ENCODE data around the gene PLD1. TPM values are rescaled to one million over a fixed set of nuclear protein-coding genes. Genes with fewer than 3 reads are reported as not detected.

PLD1 gene
- total and polyA plus RNA-seq, 4 donors, result 4.9 to 31.5 (median 18.6) TPM

DNA sequence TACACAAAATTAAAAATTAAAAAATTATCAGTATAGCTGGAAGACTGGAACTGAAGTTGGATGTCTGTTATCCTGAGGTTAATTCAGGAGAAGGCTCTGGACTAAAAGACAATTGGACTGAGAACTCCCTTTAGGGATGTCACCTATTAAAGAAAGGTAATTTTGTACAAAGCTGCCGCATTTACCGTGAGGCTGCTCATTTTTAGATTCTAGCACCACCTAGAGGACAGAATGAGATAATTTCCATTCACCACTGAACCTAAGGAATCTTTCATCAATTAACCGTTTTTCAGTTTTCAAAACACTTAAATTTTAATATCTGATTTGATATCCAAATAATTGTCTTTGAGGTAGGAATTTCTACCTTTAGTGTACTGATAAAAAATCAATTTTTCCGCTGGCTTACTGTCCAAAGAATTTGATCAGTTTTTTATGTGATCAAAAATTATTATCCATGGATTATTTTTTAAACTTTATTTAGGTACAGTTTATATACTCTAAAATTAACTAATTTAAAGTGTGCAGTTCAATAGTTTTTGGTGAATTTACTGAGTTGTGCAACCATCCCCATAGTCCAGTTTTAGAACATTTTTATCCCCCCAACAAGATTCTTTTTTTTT is 243.4 kb downstream of the PLD1 start (continued):
- no peak for TF ChIP-seq ATF3 (IDR thresholded peaks at IDR 0.05)

DNA sequence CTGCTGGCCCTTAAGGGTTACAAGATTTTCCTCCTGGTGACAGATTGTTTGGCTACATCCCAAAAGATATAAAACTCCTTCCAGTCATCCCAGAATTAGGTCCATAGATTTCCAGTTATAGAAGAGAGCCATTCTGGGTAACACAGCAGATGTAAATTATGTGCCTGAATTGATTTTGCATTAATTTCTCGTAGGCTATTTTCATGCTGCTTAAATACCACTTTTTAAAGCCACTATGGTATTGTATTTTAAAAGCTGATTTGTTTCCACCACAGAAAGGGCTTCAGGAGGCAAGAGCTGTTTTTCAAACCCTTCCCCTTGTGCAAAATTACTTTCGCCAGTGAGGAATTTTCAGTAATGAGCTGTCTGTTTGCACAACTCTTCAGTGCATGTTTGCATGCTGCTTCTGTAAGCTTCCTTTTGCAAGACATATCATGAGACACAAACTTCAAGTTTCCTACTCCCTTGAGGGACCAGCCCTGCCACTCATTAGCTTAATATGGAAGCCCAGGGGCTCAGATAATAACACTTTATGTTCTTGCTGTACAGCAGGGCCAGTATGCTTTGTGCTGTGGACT is 244.7 kb downstream of the PLD1 start:
- 84% methylated on average over 2 of the region's 2 CpGs for whole genome bisulfite sequencing
- Histone ChIP-seq H3K36me3 (ENCODE audit: control insufficient read depth in 4 of 4, insufficient read depth in 3 of 4, low read depth in 1 of 4, low read length in 3 of 4) (no peaks in the 10 kb centered on the region), H3K9ac (ENCODE audit: low read depth in 1 of 2, low read length in 2 of 2) (no peak overlapping the region), H3K9me3 (ENCODE audit: control insufficient read depth in 4 of 4, low read length in 3 of 4) (no peaks in the 10 kb centered on the region), H3K27ac (ENCODE audit: low read depth in 1 of 2, low read length in 2 of 2) (no peak overlapping the region), H3K4me3 (ENCODE audit: low read depth in 1 of 3, low read length in 3 of 3) (no peak overlapping the region), H3K4me1 (ENCODE audit: control insufficient read depth in 4 of 4, insufficient read depth in 4 of 4, low read length in 3 of 4) (no peaks in the 10 kb centered on the region), H3K27me3 (ENCODE audit: control insufficient read depth in 4 of 4, insufficient read depth in 4 of 4, low read length in 3 of 4) (no peaks in the 10 kb centered on the region)
- DNase-seq (ENCODE audit: low spot score), result no peak
- TF ChIP-seq HNF4A (conservative IDR thresholded peaks at IDR 0.05), result no peak
- TF ChIP-seq TAF1 (conservative IDR thresholded peaks at IDR 0.05), result no peak
- TF ChIP-seq FOXA2 (IDR thresholded peaks at IDR 0.05), result no peak
- no peak for TF ChIP-seq NR2F2 (IDR thresholded peaks at IDR 0.05)
- no peak for TF ChIP-seq FOXA1 (IDR thresholded peaks at IDR 0.05)
- TF ChIP-seq, protein P1, sequence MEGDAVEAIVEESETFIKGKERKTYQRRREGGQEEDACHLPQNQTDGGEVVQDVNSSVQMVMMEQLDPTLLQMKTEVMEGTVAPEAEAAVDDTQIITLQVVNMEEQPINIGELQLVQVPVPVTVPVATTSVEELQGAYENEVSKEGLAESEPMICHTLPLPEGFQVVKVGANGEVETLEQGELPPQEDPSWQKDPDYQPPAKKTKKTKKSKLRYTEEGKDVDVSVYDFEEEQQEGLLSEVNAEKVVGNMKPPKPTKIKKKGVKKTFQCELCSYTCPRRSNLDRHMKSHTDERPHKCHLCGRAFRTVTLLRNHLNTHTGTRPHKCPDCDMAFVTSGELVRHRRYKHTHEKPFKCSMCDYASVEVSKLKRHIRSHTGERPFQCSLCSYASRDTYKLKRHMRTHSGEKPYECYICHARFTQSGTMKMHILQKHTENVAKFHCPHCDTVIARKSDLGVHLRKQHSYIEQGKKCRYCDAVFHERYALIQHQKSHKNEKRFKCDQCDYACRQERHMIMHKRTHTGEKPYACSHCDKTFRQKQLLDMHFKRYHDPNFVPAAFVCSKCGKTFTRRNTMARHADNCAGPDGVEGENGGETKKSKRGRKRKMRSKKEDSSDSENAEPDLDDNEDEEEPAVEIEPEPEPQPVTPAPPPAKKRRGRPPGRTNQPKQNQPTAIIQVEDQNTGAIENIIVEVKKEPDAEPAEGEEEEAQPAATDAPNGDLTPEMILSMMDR (IDR thresholded peaks at IDR 0.05; ENCODE audit: low read depth, low read length, missing input control), result no peak
- TF ChIP-seq ZBTB33 (IDR thresholded peaks at IDR 0.05), result no peak
- no peak for TF ChIP-seq JUND (IDR thresholded peaks at IDR 0.05)

DNA sequence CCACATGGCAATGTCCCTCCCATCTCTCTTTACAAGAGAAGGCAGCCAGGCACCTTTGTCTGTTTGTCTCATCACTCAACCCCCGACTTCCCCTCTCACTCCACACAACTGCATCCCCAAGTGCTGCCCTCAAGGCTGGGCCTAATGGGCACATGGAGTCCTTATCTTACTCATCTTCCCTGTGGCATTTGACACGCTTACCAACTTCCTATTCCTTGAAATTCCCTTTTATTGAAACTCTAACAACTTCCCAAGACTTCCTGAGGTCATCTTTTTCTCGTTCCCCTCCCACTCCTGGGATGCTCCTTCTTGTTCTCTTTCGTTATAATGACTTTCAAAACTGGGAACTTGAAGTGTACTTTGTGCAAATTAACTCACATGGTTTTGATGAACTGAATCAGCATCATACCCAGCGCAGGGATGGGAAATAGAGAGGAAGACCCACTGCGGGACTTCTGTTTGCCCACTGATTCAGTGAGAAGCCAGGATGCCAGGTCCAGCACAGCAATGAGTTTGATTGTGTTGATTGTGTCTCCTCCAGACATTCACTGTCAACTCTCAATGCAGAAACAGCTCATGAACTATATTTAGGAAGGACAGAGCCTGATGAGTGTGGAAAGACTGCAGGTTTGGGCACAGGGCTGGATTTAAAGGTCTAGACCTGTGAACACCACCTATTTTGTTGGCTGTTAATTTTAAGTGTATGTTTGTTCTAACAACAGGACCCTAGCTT is 245.4 kb downstream of the PLD1 start:
- DNase-seq (ENCODE audit: low spot score), result no peak
- Histone ChIP-seq H3K27me3 (ENCODE audit: control insufficient read depth in 4 of 4, insufficient read depth in 4 of 4, low read length in 3 of 4) (no peaks in the 10 kb centered on the region), H3K27ac (ENCODE audit: low read depth in 1 of 2, low read length in 2 of 2) (no peak overlapping the region), H3K9me3 (ENCODE audit: control insufficient read depth in 4 of 4, low read length in 3 of 4) (no peaks in the 10 kb centered on the region), H3K4me3 (ENCODE audit: low read depth in 1 of 3, low read length in 3 of 3) (no peak overlapping the region), H3K4me1 (ENCODE audit: control insufficient read depth in 4 of 4, insufficient read depth in 4 of 4, low read length in 3 of 4) (no peaks in the 10 kb centered on the region), H3K36me3 (ENCODE audit: control insufficient read depth in 4 of 4, insufficient read depth in 3 of 4, low read depth in 1 of 4, low read length in 3 of 4) (no peaks in the 10 kb centered on the region), H3K9ac (ENCODE audit: low read depth in 1 of 2, low read length in 2 of 2) (no peak overlapping the region)
- WGBS, result 80% methylated on average over 6 of the region's 6 CpGs
- TF ChIP-seq FOXA2 (IDR thresholded peaks at IDR 0.05) (no peak), RXRA (IDR thresholded peaks at IDR 0.05) (no peak), ZBTB33 (IDR thresholded peaks at IDR 0.05) (no peak), NR2F2 (IDR thresholded peaks at IDR 0.05) (no peak), TAF1 (conservative IDR thresholded peaks at IDR 0.05) (no peak), YY1 (IDR thresholded peaks at IDR 0.05) (no peak), EGR1 (IDR thresholded peaks at IDR 0.05; ENCODE audit: low read depth in 2 of 2) (no peak), RAD21 (IDR thresholded peaks at IDR 0.05) (no peak), JUND (IDR thresholded peaks at IDR 0.05) (no peak)
- TF ChIP-seq, protein P2, sequence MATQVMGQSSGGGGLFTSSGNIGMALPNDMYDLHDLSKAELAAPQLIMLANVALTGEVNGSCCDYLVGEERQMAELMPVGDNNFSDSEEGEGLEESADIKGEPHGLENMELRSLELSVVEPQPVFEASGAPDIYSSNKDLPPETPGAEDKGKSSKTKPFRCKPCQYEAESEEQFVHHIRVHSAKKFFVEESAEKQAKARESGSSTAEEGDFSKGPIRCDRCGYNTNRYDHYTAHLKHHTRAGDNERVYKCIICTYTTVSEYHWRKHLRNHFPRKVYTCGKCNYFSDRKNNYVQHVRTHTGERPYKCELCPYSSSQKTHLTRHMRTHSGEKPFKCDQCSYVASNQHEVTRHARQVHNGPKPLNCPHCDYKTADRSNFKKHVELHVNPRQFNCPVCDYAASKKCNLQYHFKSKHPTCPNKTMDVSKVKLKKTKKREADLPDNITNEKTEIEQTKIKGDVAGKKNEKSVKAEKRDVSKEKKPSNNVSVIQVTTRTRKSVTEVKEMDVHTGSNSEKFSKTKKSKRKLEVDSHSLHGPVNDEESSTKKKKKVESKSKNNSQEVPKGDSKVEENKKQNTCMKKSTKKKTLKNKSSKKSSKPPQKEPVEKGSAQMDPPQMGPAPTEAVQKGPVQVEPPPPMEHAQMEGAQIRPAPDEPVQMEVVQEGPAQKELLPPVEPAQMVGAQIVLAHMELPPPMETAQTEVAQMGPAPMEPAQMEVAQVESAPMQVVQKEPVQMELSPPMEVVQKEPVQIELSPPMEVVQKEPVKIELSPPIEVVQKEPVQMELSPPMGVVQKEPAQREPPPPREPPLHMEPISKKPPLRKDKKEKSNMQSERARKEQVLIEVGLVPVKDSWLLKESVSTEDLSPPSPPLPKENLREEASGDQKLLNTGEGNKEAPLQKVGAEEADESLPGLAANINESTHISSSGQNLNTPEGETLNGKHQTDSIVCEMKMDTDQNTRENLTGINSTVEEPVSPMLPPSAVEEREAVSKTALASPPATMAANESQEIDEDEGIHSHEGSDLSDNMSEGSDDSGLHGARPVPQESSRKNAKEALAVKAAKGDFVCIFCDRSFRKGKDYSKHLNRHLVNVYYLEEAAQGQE (IDR thresholded peaks at IDR 0.05), result no peak
- TF ChIP-seq, protein P1 (IDR thresholded peaks at IDR 0.05; ENCODE audit: low read depth, low read length, missing input control), result no peak
